Spleen (tissue), 11 donors: ENCODE measurements around the gene PPM1H. TPM values are rescaled to one million over a fixed set of nuclear protein-coding genes. Genes with fewer than 3 reads are reported as not detected.

Experiments used
- DNase-seq: peaks from one replicate; pipeline ENCODE4 v3.0.0-alpha.2; 2020
- H3K27ac ChIP-seq, 8 donors: fragments of 200-600 bp; sonication (generic) in 7 of 8; 1 replicate in 4 of 8; 2 replicates in 4 of 8; pipeline versions ENCODE4 v1.5.0 to v1.8.0; 2016 to 2021; ENCODE audit warnings: inconsistent platforms in 4 of 8, mild to moderate bottlenecking in 4 of 8, moderate library complexity in 1 of 8
- H3K27me3 ChIP-seq, 7 donors: fragments of 200-600 bp; sonication (generic) in 6 of 7; replicated peaks in 1 of 7; 1 replicate in 4 of 7; 2 replicates in 3 of 7; pipeline versions ENCODE4 v1.5.0 to v1.8.0; 2016 to 2021; ENCODE audit warnings: inconsistent platforms in 3 of 7, mild to moderate bottlenecking in 1 of 7
- H3K36me3 ChIP-seq, 6 donors: fragments of 200-600 bp; sonication (generic) in 5 of 6; 1 replicate in 4 of 6; 2 replicates in 2 of 6; pipeline versions ENCODE4 v1.5.0 to v1.8.0; 2016 to 2021; ENCODE audit warnings: inconsistent platforms in 2 of 6
- H3K4me1 ChIP-seq, 6 donors: fragments of 200-600 bp; sonication (generic) in 5 of 6; 1 replicate in 3 of 6; 2 replicates in 3 of 6; pipeline versions ENCODE4 v1.5.0 to v1.8.0; 2016 to 2021; ENCODE audit warnings: inconsistent platforms in 3 of 6
- H3K4me3 ChIP-seq, 8 donors: fragments of 200-600 bp; sonication (generic) in 7 of 8; 1 replicate in 4 of 8; 2 replicates in 4 of 8; pipeline versions ENCODE4 v1.5.0 to v1.8.0; 2016 to 2021; ENCODE audit warnings: inconsistent platforms in 4 of 8, mild to moderate bottlenecking in 4 of 8, moderate library complexity in 2 of 8
- H3K9me3 ChIP-seq, 8 donors: fragments of 200-600 bp; sonication (generic) in 7 of 8; 1 replicate in 4 of 8; 2 replicates in 4 of 8; pipeline versions ENCODE4 v1.5.0 to v1.8.0; 2016 to 2021; ENCODE audit warnings: inconsistent platforms in 4 of 8
- POLR2A ChIP-seq, 3 donors: fragments of 450-650 bp; IDR thresholded peaks; one replicate each; pipeline ENCODE4 v1.5.1; 2017; ENCODE audit warnings: antibody characterized with exemption in 3 of 3, mild to moderate bottlenecking in 1 of 3
- POLR2AphosphoS5 ChIP-seq, 3 donors: sonication (generic); formaldehyde crosslinking; IDR thresholded peaks; one replicate each; pipeline ENCODE4 v1.5.1; 2017; ENCODE audit warnings: antibody characterized with exemption in 3 of 3
- WGBS, 5 donors: extraction: QIAGEN DNeasy Blood & Tissue Kit in 3 of 5; methylation state at CpG; one replicate each; pipeline versions ENCODE4 v1.1.5 to v1.1.7; 2013 to 2018; 5-methylcytosine and 5-hydroxymethylcytosine counted together
- intact Hi-C: fragments of 100-400 bp; cut with DNase I; formaldehyde crosslinking; loops from one replicate; pipeline ENCODE4 v1.15.0; 2023; ENCODE audit warnings: low total_unique reads
- polyA plus RNA-seq, 3 donors: library from polyadenylated mRNA; stranded (reverse); fragments of 200-250 nt; gene quantifications; one replicate each; pipeline ENCODE4 v1.2.1, GENCODE V29; 2013
- total RNA-seq, 7 donors: library from RNA; depleted of rRNA in 3 of 7; stranded (reverse); fragments of >200 nt in 3 of 7; fragmentation: NEBNext Ultra II Directional in 4 of 7; extraction: Animal tissue kit (Norgen Biotek cat#: 25700) in 4 of 7; gene quantifications; one replicate each; pipeline versions ENCODE4 v1.1.0 to v1.2.1, GENCODE V29; 2016 to 2021
- TF ChIP-seq, protein P1 (sequence below), 11 experiments: fragments of 200-600 bp in 7 of 11; fragments of 450-650 bp in 4 of 11; sonication (generic) in 4 of 11; IDR thresholded peaks in 8 of 11; conservative IDR thresholded peaks in 3 of 11; 1 replicate in 7 of 11; 2 replicates in 4 of 11; pipeline versions ENCODE4 v1.4.0 to v1.8.0; 2016 to 2021; ENCODE audit warnings: antibody characterized with exemption in 11 of 11, inconsistent platforms in 4 of 11, mild to moderate bottlenecking in 1 of 11
- donor health status: healthy with polysubstance abuse.
- donor health status: DM: no; HTN: no; CAD: no; lungs with moderate emphysema.
- donor health status: DM: no; HTN: no; CAD: no.
- donor health status: Bipolar disorder and iron deficiency.
- donor health status: healthy.
- donor health status: DM: no; HTN: no; CAD: no.
- donor health status: DM: yes; HTN: yes; CAD: no.

Gene PPM1H
- total and polyA plus RNA-seq, 10 donors = 0.17 to 3.9 (median 1.9) TPM

DNA sequence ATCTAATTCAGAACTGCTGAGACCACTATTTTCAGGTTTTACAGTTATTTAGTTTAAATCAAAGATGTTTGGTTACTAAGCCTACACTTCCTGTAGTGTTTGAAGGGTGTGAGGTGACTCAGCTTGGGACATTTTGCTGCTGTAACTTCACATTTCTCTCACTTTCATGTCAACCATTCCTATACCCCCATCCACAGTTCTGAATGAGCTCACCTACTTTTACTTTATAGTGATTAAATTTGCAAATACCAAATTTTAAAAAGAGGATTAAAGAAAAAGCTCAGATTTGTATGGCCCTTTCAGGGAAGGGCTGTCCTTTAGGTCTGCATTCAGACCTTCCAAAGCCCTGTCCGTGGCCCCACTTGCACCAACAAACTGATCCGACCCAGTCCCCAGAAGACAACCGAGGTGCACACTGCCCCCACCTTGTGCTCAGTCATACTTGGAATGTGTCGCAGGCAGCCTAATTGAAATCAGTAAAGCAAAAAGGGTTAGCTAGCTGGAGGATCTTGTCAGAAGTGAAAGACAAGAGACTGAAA is 294.0 kb downstream of the PPM1H start:
- Histone ChIP-seq H3K36me3 (no peaks in the 10 kb centered on the region), H3K4me3 (no peak overlapping the region), H3K9me3 (no peaks in the 10 kb centered on the region), H3K27ac (no peak overlapping the region), H3K4me1 (peaks cover 0 to 9% (median 0%) of the 10 kb centered on the region in 6 donors), H3K27me3 (peaks cover 0 to 11% (median 0%) of the 10 kb centered on the region in 7 donors)
- DNase-seq = no peak
- 47 to 74% (median 69%) methylated on average over 4 of the region's 4 CpGs for WGBS, 5 donors
- TF ChIP-seq, protein P1, sequence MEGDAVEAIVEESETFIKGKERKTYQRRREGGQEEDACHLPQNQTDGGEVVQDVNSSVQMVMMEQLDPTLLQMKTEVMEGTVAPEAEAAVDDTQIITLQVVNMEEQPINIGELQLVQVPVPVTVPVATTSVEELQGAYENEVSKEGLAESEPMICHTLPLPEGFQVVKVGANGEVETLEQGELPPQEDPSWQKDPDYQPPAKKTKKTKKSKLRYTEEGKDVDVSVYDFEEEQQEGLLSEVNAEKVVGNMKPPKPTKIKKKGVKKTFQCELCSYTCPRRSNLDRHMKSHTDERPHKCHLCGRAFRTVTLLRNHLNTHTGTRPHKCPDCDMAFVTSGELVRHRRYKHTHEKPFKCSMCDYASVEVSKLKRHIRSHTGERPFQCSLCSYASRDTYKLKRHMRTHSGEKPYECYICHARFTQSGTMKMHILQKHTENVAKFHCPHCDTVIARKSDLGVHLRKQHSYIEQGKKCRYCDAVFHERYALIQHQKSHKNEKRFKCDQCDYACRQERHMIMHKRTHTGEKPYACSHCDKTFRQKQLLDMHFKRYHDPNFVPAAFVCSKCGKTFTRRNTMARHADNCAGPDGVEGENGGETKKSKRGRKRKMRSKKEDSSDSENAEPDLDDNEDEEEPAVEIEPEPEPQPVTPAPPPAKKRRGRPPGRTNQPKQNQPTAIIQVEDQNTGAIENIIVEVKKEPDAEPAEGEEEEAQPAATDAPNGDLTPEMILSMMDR (IDR thresholded peaks at IDR 0.05 in 8 of 11, conservative IDR thresholded peaks at IDR 0.05 in 3 of 11) = no peak
- no peak for TF ChIP-seq POLR2AphosphoS5 (IDR thresholded peaks at IDR 0.05)
- no peak for TF ChIP-seq POLR2A (IDR thresholded peaks at IDR 0.05)
- intact Hi-C loops = no loop called here

DNA sequence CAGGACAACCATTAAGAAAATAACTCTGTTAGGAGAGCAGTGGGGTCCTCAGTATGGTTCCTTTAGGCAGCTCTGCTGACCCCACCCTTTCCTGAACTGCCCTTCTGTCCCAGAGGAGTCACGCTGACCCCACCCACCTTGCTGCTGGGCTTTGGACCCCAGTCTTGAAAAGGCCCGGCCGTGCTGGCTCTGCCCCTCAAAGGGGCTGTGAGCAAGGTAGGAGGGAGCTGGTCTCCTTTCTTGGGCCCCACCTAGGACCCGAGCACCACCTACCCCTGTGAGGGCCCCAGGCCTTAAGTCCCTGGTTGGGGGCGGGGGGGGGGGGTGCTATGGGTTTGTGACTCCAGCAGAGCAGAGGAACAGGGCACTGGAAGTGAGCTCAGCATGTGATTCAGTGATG is 297.3 kb downstream of the PPM1H start:
- DNase-seq = no peak
- TF ChIP-seq POLR2A (IDR thresholded peaks at IDR 0.05) (no peak), POLR2AphosphoS5 (IDR thresholded peaks at IDR 0.05) (no peak)
- TF ChIP-seq, protein P1 (IDR thresholded peaks at IDR 0.05 in 8 of 11, conservative IDR thresholded peaks at IDR 0.05 in 3 of 11) = no peak
- Histone ChIP-seq H3K4me1 (peaks cover under 1 to 13% (median 4%) of the 10 kb centered on the region in 6 donors), H3K36me3 (no peaks in the 10 kb centered on the region), H3K4me3 (no peak overlapping the region), H3K27ac (no peak overlapping the region), H3K9me3 (no peaks in the 10 kb centered on the region), H3K27me3 (peaks cover 0 to 38% (median 5%) of the 10 kb centered on the region in 7 donors)
- intact Hi-C loops = no loop called here
- 79 to 91% (median 86%) methylated on average over 4 to 5 of the region's 5 CpGs for WGBS, 5 donors

DNA sequence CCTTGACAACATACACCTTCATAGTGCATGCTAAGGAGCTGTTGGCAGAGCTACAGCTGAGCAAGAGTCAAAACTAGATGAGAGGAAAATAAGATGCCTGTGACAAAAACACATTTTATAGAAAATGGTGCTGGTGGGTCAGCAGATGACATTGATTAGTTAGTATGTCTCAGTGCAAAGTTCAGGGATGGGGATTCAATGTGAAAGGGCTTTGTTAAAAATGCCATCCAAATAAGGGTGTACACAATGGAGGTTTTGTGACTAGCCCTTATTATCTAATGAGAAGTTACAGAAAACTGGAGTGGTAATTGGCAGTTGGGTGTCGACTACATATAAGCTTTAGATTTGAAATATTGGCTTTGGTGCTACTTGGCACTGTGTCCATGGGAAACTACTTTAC is 299.3 kb downstream of the PPM1H start:
- no peak for DNase-seq
- Histone ChIP-seq H3K4me1 (peaks cover 8 to 26% (median 21%) of the 10 kb centered on the region in 6 donors), H3K27ac (no peak overlapping the region), H3K4me3 (no peak overlapping the region), H3K36me3 (no peaks in the 10 kb centered on the region), H3K9me3 (no peaks in the 10 kb centered on the region), H3K27me3 (peaks cover 0 to 57% (median 20%) of the 10 kb centered on the region in 7 donors)
- no peak for TF ChIP-seq POLR2AphosphoS5 (IDR thresholded peaks at IDR 0.05)
- WGBS, 5 donors = 77 to 100% (median 91%) methylated on average over 1 of the region's 1 CpG
- intact Hi-C loops = no loop called here

DNA sequence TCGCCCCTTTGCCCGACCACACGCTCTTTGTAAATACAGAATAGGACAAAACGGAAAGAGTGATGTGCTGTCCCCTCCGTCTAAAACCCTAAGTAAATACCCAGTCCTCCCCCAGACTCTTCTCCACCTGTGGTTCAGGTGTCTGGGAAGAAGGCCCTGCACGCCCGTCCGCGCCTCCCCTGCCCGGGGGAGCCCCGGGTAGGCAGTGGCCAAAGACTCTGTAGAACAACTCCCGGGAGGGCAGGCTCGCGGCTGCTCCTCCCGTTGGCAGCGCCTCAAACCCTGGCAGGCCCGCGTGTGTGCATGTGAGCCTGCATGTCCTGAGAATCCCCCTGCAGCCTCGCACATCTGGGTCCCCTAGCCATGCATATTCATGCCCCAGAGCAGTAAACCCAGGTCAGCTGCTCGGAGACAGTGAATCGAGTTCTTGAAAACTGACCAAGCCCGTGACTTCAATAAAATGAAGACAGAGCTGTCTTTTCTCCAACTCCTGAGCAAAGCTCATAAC is 302.5 kb downstream of the PPM1H start:
- Histone ChIP-seq H3K4me3 (peak overlapping the region; percentile 38 to 68 (median 47)), H3K27me3 (peaks cover 0 to 71% (median 22%) of the 10 kb centered on the region in 7 donors), H3K27ac (peak overlapping the region in 7 of 8 donors; percentile 26 to 69 (median 63)), H3K4me1 (peaks cover 8 to 26% (median 21%) of the 10 kb centered on the region in 6 donors), H3K36me3 (no peaks in the 10 kb centered on the region), H3K9me3 (no peaks in the 10 kb centered on the region)
- peak; percentile 83 for DNase-seq
- TF ChIP-seq POLR2A (IDR thresholded peaks at IDR 0.05) = no peak
- no peak for TF ChIP-seq POLR2AphosphoS5 (IDR thresholded peaks at IDR 0.05)
- TF ChIP-seq, protein P1 (IDR thresholded peaks at IDR 0.05 in 8 of 11, conservative IDR thresholded peaks at IDR 0.05 in 3 of 11) = no peak
- 6 to 8% (median 6%) methylated on average over 16 to 22 of the region's 22 CpGs for WGBS, 5 donors
- intact Hi-C loops = no loop called here
